H9 (cell line): Measurements from ENCODE around the gene PDE5A. TPM values are rescaled to one million over a fixed set of nuclear protein-coding genes. Genes with fewer than 3 reads are reported as not detected.
A peak's percentile ranks its signal among the peaks of the same experiment; 100 is the strongest.

ENCODE experiments used
- DNase-seq: peaks from one replicate; pipeline ENCODE4 v3.0.0-alpha.2; 2017
- H2AFZ ChIP-seq: one replicate; pipeline ENCODE4 v1.6.1; 2013; ENCODE audit warnings: mild to moderate bottlenecking, low read length, control low read depth, moderate library complexity
- H2AK5ac ChIP-seq: 2 replicates; pipeline ENCODE4 v1.6.1; 2013; ENCODE audit warnings: low read length, control low read depth, mixed read lengths; ENCODE audit not compliant: insufficient read length
- H2BK120ac ChIP-seq: one replicate; pipeline ENCODE4 v1.6.1; 2013; ENCODE audit warnings: low read depth, mild to moderate bottlenecking, low read length, control low read depth, inconsistent platforms; ENCODE audit not compliant: poor library complexity, severe bottlenecking
- H2BK12ac ChIP-seq: 2 replicates; pipeline ENCODE4 v1.6.1; 2013; ENCODE audit warnings: low read length, control low read depth, mixed read lengths, low read depth; ENCODE audit not compliant: insufficient read length
- H2BK15ac ChIP-seq: 2 replicates; pipeline ENCODE4 v1.6.1; 2013; ENCODE audit warnings: low read depth, low read length, control low read depth
- H2BK20ac ChIP-seq: one replicate; pipeline ENCODE4 v1.6.1; 2013; ENCODE audit warnings: low read depth, mild to moderate bottlenecking, low read length, control low read depth, inconsistent platforms; ENCODE audit not compliant: poor library complexity, severe bottlenecking
- H2BK5ac ChIP-seq: 2 replicates; pipeline ENCODE4 v1.6.1; 2013; ENCODE audit warnings: low read length, control low read depth, mixed read lengths; ENCODE audit not compliant: insufficient read length
- H3K14ac ChIP-seq: 2 replicates; pipeline ENCODE4 v1.6.1; 2013; ENCODE audit warnings: low read length, control low read depth; ENCODE audit not compliant: insufficient read depth
- H3K18ac ChIP-seq: 2 replicates; pipeline ENCODE4 v1.6.1; 2013; ENCODE audit warnings: low read depth, mild to moderate bottlenecking, mixed read lengths, low read length, control low read depth; ENCODE audit not compliant: insufficient read length
- H3K23ac ChIP-seq: 2 replicates; pipeline ENCODE4 v1.6.1; 2013; ENCODE audit warnings: low read length, control low read depth, mixed read lengths, low read depth; ENCODE audit not compliant: insufficient read length
- H3K23me2 ChIP-seq: 2 replicates; pipeline ENCODE4 v1.6.1; 2013; ENCODE audit warnings: low read depth, mild to moderate bottlenecking, mixed read lengths, low read length, control low read depth; ENCODE audit not compliant: insufficient read length, poor library complexity, severe bottlenecking
- H3K27ac ChIP-seq: 2 replicates; pipeline ENCODE4 v1.5.1; 2013; ENCODE audit warnings: low read length, control low read depth, mixed read lengths, low read depth; ENCODE audit not compliant: insufficient read length
- H3K27me3 ChIP-seq: 2 replicates; pipeline ENCODE4 v1.6.1; 2013; ENCODE audit warnings: low read length, control low read depth, inconsistent platforms; ENCODE audit not compliant: insufficient read depth
- H3K4ac ChIP-seq: 2 replicates; pipeline ENCODE4 v1.6.1; 2013; ENCODE audit warnings: low read depth, mild to moderate bottlenecking, control low read depth, inconsistent platforms, low read length, moderate library complexity
- H3K4me1 ChIP-seq: 2 replicates; pipeline ENCODE4 v1.6.1; 2013; ENCODE audit warnings: low read length, control low read depth, inconsistent platforms; ENCODE audit not compliant: insufficient read depth
- H3K4me2 ChIP-seq: 2 replicates; pipeline ENCODE4 v1.6.1; 2013; ENCODE audit warnings: low read length, control low read depth, mixed read lengths; ENCODE audit not compliant: insufficient read length, insufficient read depth
- H3K56ac ChIP-seq: 2 replicates; pipeline ENCODE4 v1.6.1; 2013; ENCODE audit warnings: low read depth, mild to moderate bottlenecking, mixed read lengths, low read length, control low read depth; ENCODE audit not compliant: insufficient read length
- H3K79me1 ChIP-seq: 2 replicates; pipeline ENCODE4 v1.6.1; 2013; ENCODE audit warnings: low read depth, mild to moderate bottlenecking, moderate library complexity, low read length, control low read depth, inconsistent platforms; ENCODE audit not compliant: insufficient read depth, poor library complexity, severe bottlenecking
- H3K79me2 ChIP-seq: 2 replicates; pipeline ENCODE4 v1.6.1; 2013; ENCODE audit warnings: low read length, control low read depth, inconsistent platforms; ENCODE audit not compliant: insufficient read depth
- H3K9ac ChIP-seq: 2 replicates; pipeline ENCODE4 v1.6.1; 2013; ENCODE audit warnings: low read length, control low read depth, mixed read lengths; ENCODE audit not compliant: insufficient read length; ENCODE audit errors: extremely low read depth
- H3K9me3 ChIP-seq: one replicate; pipeline ENCODE4 v1.6.1; 2013; ENCODE audit warnings: low read depth, low read length, inconsistent platforms; ENCODE audit not compliant: control insufficient read depth
- H3T11ph ChIP-seq: one replicate; pipeline ENCODE4 v1.6.1; 2013; ENCODE audit warnings: mild to moderate bottlenecking, low read length, control low read depth, inconsistent platforms
- H4K20me1 ChIP-seq: one replicate; pipeline ENCODE4 v1.6.1; 2013; ENCODE audit not compliant: control insufficient read depth, insufficient read length, insufficient read depth
- H4K5ac ChIP-seq: 2 replicates; pipeline ENCODE4 v1.6.1; 2013; ENCODE audit warnings: low read depth, mild to moderate bottlenecking, mixed read lengths, low read length, control low read depth; ENCODE audit not compliant: insufficient read length
- H4K8ac ChIP-seq: replicated peaks from 2 replicates; pipeline ENCODE4 v1.6.1; 2013; ENCODE audit warnings: low read length, control low read depth, mixed read lengths, low read depth; ENCODE audit not compliant: insufficient read length
- H4K91ac ChIP-seq: 2 replicates; pipeline ENCODE4 v1.6.1; 2013; ENCODE audit warnings: low read depth, mild to moderate bottlenecking, moderate library complexity, mixed read lengths, low read length, control low read depth; ENCODE audit not compliant: insufficient read length
- H3K27ac Mint-ChIP-seq, 3 experiments: 2 replicates in 2 of 3; 3 replicates in 1 of 3; pipeline ENCODE4 v1.8.0; 2020 to 2021; ENCODE audit warnings: mixed read lengths in 3 of 3, mild to moderate bottlenecking in 1 of 3, moderate library complexity in 1 of 3
- H3K27me3 Mint-ChIP-seq: 2 replicates; pipeline ENCODE4 v1.8.0; 2021; ENCODE audit warnings: low read depth, mild to moderate bottlenecking, moderate library complexity, mixed read lengths
- H3K36me3 Mint-ChIP-seq, 3 experiments: 2 replicates in 2 of 3; 3 replicates in 1 of 3; pipeline ENCODE4 v1.8.0; 2020 to 2021; ENCODE audit warnings: low read depth in 3 of 3, mixed read lengths in 3 of 3; ENCODE audit not compliant: insufficient read depth in 1 of 3
- H3K4me1 Mint-ChIP-seq, 2 experiments: 2 replicates each; pipeline ENCODE4 v1.8.0; 2020; ENCODE audit warnings: mixed read lengths in 2 of 2
- H3K4me3 Mint-ChIP-seq, 2 experiments: 2 replicates in 1 of 2; 3 replicates in 1 of 2; pipeline ENCODE4 v1.8.0; 2020 to 2021; ENCODE audit warnings: mild to moderate bottlenecking in 2 of 2, mixed read lengths in 2 of 2, moderate library complexity in 1 of 2
- H3K9me3 Mint-ChIP-seq, 2 experiments: 2 replicates in 1 of 2; 3 replicates in 1 of 2; pipeline ENCODE4 v1.8.0; 2020; ENCODE audit warnings: mild to moderate bottlenecking in 2 of 2, mixed read lengths in 2 of 2, moderate library complexity in 1 of 2
- WGBS: extraction: QIAGEN DNeasy Blood & Tissue Kit; methylation state at CpG from one replicate; pipeline ENCODE4 v1.1.7; 2013; ENCODE audit warnings: missing lambda C conversion rate, low lambda C conversion rate, mixed read lengths; ENCODE audit not compliant: insufficient read length; ENCODE audit errors: extremely low coverage; 5-methylcytosine and 5-hydroxymethylcytosine counted together
- total RNA-seq: library from RNA; stranded (reverse); gene quantifications from 2 replicates; pipeline ENCODE4 v1.2.1, GENCODE V29; 2021
- TF ChIP-seq, protein P1 (sequence below): fragments of 200-600 bp; sonication (generic); conservative IDR thresholded peaks from 3 replicates; pipeline ENCODE4 v1.8.0; 2021; ENCODE audit warnings: antibody characterized with exemption, mild to moderate bottlenecking

The PDE5A gene
- total RNA-seq, 1 experiment from 2014 or later = 15.7 TPM

DNA sequence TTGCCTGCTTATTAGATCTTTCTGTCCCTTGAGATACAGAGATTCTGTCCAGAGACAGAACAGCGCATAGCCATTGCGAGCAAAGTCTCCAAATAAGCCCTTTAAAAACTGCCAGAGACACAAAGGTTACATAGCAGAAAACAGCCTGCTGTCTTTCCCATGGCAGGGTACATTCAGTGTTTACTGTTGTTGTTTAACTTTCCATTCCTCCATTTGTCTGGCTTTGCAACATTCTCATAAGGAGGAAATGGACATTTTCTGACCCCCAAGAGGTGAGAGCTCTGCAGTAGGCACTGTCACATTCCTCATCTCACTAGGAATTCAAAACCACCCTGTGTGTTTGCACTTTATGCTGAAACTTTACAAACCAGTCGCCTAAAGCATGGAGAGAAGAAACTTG, 48.3 kb downstream of the PDE5A start:
- Histone ChIP-seq H3K4me1 (no peaks in the 10 kb centered on the region), H3K18ac (no peak overlapping the region), H3K9me3 (no peaks in the 10 kb centered on the region), H2BK20ac (no peak overlapping the region), H3K79me2 (no peaks in the 10 kb centered on the region), H4K20me1 (no peaks in the 10 kb centered on the region), H2AFZ (no peak overlapping the region), H4K5ac (no peak overlapping the region), H3K4ac (no peak overlapping the region), H3K27ac (no peak overlapping the region), H3K79me1 (no peaks in the 10 kb centered on the region), H2BK15ac (no peak overlapping the region), H3K27me3 (no peaks in the 10 kb centered on the region), H3K14ac (no peak overlapping the region), H3K23ac (no peak overlapping the region), H4K8ac (no peak overlapping the region), H4K91ac (no peak overlapping the region), H3K56ac (no peak overlapping the region), H2AK5ac (no peak overlapping the region), H2BK12ac (no peak overlapping the region), H3K23me2 (no peaks in the 10 kb centered on the region), H3K4me2 (no peak overlapping the region), H3K9ac (no peak overlapping the region), H2BK120ac (no peak overlapping the region), H3T11ph (no peak overlapping the region), H2BK5ac (no peak overlapping the region)
- WGBS = no CpG with 5 or more reads among the region's 3 CpGs
- TF ChIP-seq, protein P1, sequence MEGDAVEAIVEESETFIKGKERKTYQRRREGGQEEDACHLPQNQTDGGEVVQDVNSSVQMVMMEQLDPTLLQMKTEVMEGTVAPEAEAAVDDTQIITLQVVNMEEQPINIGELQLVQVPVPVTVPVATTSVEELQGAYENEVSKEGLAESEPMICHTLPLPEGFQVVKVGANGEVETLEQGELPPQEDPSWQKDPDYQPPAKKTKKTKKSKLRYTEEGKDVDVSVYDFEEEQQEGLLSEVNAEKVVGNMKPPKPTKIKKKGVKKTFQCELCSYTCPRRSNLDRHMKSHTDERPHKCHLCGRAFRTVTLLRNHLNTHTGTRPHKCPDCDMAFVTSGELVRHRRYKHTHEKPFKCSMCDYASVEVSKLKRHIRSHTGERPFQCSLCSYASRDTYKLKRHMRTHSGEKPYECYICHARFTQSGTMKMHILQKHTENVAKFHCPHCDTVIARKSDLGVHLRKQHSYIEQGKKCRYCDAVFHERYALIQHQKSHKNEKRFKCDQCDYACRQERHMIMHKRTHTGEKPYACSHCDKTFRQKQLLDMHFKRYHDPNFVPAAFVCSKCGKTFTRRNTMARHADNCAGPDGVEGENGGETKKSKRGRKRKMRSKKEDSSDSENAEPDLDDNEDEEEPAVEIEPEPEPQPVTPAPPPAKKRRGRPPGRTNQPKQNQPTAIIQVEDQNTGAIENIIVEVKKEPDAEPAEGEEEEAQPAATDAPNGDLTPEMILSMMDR = no peak
- Mint-ChIP-seq H3K27ac (peak overlapping the region in 2 of 3 experiments; percentile 43 to 79; a peak in 3 of 7 replicates), H3K27me3 (no peaks in the 10 kb centered on the region), H3K4me1 (peaks cover 7% of the 10 kb centered on the region in 2 experiments; a peak in 3 of 4 replicates), H3K9me3 (peaks cover 0 to 2% of the 10 kb centered on the region in 2 experiments; a peak in 3 of 5 replicates), H3K36me3 (peaks cover 2 to 18% (median 5%) of the 10 kb centered on the region in 3 experiments; a peak in 5 of 7 replicates), H3K4me3 (no peak overlapping the region)
- DNase-seq = no peak
